H9 (cell line): ENCODE data around the gene BPIFA1. TPM values are rescaled to one million over a fixed set of nuclear protein-coding genes. Genes with fewer than 3 reads are reported as not detected.

Experiments used
- DNase-seq: peaks from one replicate; pipeline ENCODE4 v3.0.0-alpha.2; 2017
- H2AFZ ChIP-seq: one replicate; pipeline ENCODE4 v1.6.1; 2013; ENCODE audit warnings: mild to moderate bottlenecking, low read length, control low read depth, moderate library complexity
- H2AK5ac ChIP-seq: 2 replicates; pipeline ENCODE4 v1.6.1; 2013; ENCODE audit warnings: low read length, control low read depth, mixed read lengths; ENCODE audit not compliant: insufficient read length
- H2BK120ac ChIP-seq: one replicate; pipeline ENCODE4 v1.6.1; 2013; ENCODE audit warnings: low read depth, mild to moderate bottlenecking, low read length, control low read depth, inconsistent platforms; ENCODE audit not compliant: poor library complexity, severe bottlenecking
- H2BK12ac ChIP-seq: 2 replicates; pipeline ENCODE4 v1.6.1; 2013; ENCODE audit warnings: low read length, control low read depth, mixed read lengths, low read depth; ENCODE audit not compliant: insufficient read length
- H2BK15ac ChIP-seq: 2 replicates; pipeline ENCODE4 v1.6.1; 2013; ENCODE audit warnings: low read depth, low read length, control low read depth
- H2BK20ac ChIP-seq: one replicate; pipeline ENCODE4 v1.6.1; 2013; ENCODE audit warnings: low read depth, mild to moderate bottlenecking, low read length, control low read depth, inconsistent platforms; ENCODE audit not compliant: poor library complexity, severe bottlenecking
- H2BK5ac ChIP-seq: 2 replicates; pipeline ENCODE4 v1.6.1; 2013; ENCODE audit warnings: low read length, control low read depth, mixed read lengths; ENCODE audit not compliant: insufficient read length
- H3K14ac ChIP-seq: 2 replicates; pipeline ENCODE4 v1.6.1; 2013; ENCODE audit warnings: low read length, control low read depth; ENCODE audit not compliant: insufficient read depth
- H3K18ac ChIP-seq: 2 replicates; pipeline ENCODE4 v1.6.1; 2013; ENCODE audit warnings: low read depth, mild to moderate bottlenecking, mixed read lengths, low read length, control low read depth; ENCODE audit not compliant: insufficient read length
- H3K23ac ChIP-seq: 2 replicates; pipeline ENCODE4 v1.6.1; 2013; ENCODE audit warnings: low read length, control low read depth, mixed read lengths, low read depth; ENCODE audit not compliant: insufficient read length
- H3K23me2 ChIP-seq: 2 replicates; pipeline ENCODE4 v1.6.1; 2013; ENCODE audit warnings: low read depth, mild to moderate bottlenecking, mixed read lengths, low read length, control low read depth; ENCODE audit not compliant: insufficient read length, poor library complexity, severe bottlenecking
- H3K27ac ChIP-seq: 2 replicates; pipeline ENCODE4 v1.5.1; 2013; ENCODE audit warnings: low read length, control low read depth, mixed read lengths, low read depth; ENCODE audit not compliant: insufficient read length
- H3K27me3 ChIP-seq: 2 replicates; pipeline ENCODE4 v1.6.1; 2013; ENCODE audit warnings: low read length, control low read depth, inconsistent platforms; ENCODE audit not compliant: insufficient read depth
- H3K4ac ChIP-seq: 2 replicates; pipeline ENCODE4 v1.6.1; 2013; ENCODE audit warnings: low read depth, mild to moderate bottlenecking, control low read depth, inconsistent platforms, low read length, moderate library complexity
- H3K4me1 ChIP-seq: 2 replicates; pipeline ENCODE4 v1.6.1; 2013; ENCODE audit warnings: low read length, control low read depth, inconsistent platforms; ENCODE audit not compliant: insufficient read depth
- H3K4me2 ChIP-seq: 2 replicates; pipeline ENCODE4 v1.6.1; 2013; ENCODE audit warnings: low read length, control low read depth, mixed read lengths; ENCODE audit not compliant: insufficient read length, insufficient read depth
- H3K56ac ChIP-seq: 2 replicates; pipeline ENCODE4 v1.6.1; 2013; ENCODE audit warnings: low read depth, mild to moderate bottlenecking, mixed read lengths, low read length, control low read depth; ENCODE audit not compliant: insufficient read length
- H3K79me1 ChIP-seq: 2 replicates; pipeline ENCODE4 v1.6.1; 2013; ENCODE audit warnings: low read depth, mild to moderate bottlenecking, moderate library complexity, low read length, control low read depth, inconsistent platforms; ENCODE audit not compliant: insufficient read depth, poor library complexity, severe bottlenecking
- H3K79me2 ChIP-seq: 2 replicates; pipeline ENCODE4 v1.6.1; 2013; ENCODE audit warnings: low read length, control low read depth, inconsistent platforms; ENCODE audit not compliant: insufficient read depth
- H3K9ac ChIP-seq: 2 replicates; pipeline ENCODE4 v1.6.1; 2013; ENCODE audit warnings: low read length, control low read depth, mixed read lengths; ENCODE audit not compliant: insufficient read length; ENCODE audit errors: extremely low read depth
- H3K9me3 ChIP-seq: one replicate; pipeline ENCODE4 v1.6.1; 2013; ENCODE audit warnings: low read depth, low read length, inconsistent platforms; ENCODE audit not compliant: control insufficient read depth
- H3T11ph ChIP-seq: one replicate; pipeline ENCODE4 v1.6.1; 2013; ENCODE audit warnings: mild to moderate bottlenecking, low read length, control low read depth, inconsistent platforms
- H4K20me1 ChIP-seq: one replicate; pipeline ENCODE4 v1.6.1; 2013; ENCODE audit not compliant: control insufficient read depth, insufficient read length, insufficient read depth
- H4K5ac ChIP-seq: 2 replicates; pipeline ENCODE4 v1.6.1; 2013; ENCODE audit warnings: low read depth, mild to moderate bottlenecking, mixed read lengths, low read length, control low read depth; ENCODE audit not compliant: insufficient read length
- H4K8ac ChIP-seq: replicated peaks from 2 replicates; pipeline ENCODE4 v1.6.1; 2013; ENCODE audit warnings: low read length, control low read depth, mixed read lengths, low read depth; ENCODE audit not compliant: insufficient read length
- H4K91ac ChIP-seq: 2 replicates; pipeline ENCODE4 v1.6.1; 2013; ENCODE audit warnings: low read depth, mild to moderate bottlenecking, moderate library complexity, mixed read lengths, low read length, control low read depth; ENCODE audit not compliant: insufficient read length
- H3K27ac Mint-ChIP-seq, 3 experiments: 2 replicates in 2 of 3; 3 replicates in 1 of 3; pipeline ENCODE4 v1.8.0; 2020 to 2021; ENCODE audit warnings: mixed read lengths in 3 of 3, mild to moderate bottlenecking in 1 of 3, moderate library complexity in 1 of 3
- H3K27me3 Mint-ChIP-seq: 2 replicates; pipeline ENCODE4 v1.8.0; 2021; ENCODE audit warnings: low read depth, mild to moderate bottlenecking, moderate library complexity, mixed read lengths
- H3K36me3 Mint-ChIP-seq, 3 experiments: 2 replicates in 2 of 3; 3 replicates in 1 of 3; pipeline ENCODE4 v1.8.0; 2020 to 2021; ENCODE audit warnings: low read depth in 3 of 3, mixed read lengths in 3 of 3; ENCODE audit not compliant: insufficient read depth in 1 of 3
- H3K4me1 Mint-ChIP-seq, 2 experiments: 2 replicates each; pipeline ENCODE4 v1.8.0; 2020; ENCODE audit warnings: mixed read lengths in 2 of 2
- H3K4me3 Mint-ChIP-seq, 2 experiments: 2 replicates in 1 of 2; 3 replicates in 1 of 2; pipeline ENCODE4 v1.8.0; 2020 to 2021; ENCODE audit warnings: mild to moderate bottlenecking in 2 of 2, mixed read lengths in 2 of 2, moderate library complexity in 1 of 2
- H3K9me3 Mint-ChIP-seq, 2 experiments: 2 replicates in 1 of 2; 3 replicates in 1 of 2; pipeline ENCODE4 v1.8.0; 2020; ENCODE audit warnings: mild to moderate bottlenecking in 2 of 2, mixed read lengths in 2 of 2, moderate library complexity in 1 of 2
- CTCF ChIP-seq: fragments of 200-600 bp; sonication (generic); conservative IDR thresholded peaks from 3 replicates; pipeline ENCODE4 v1.8.0; 2021; ENCODE audit warnings: antibody characterized with exemption, mild to moderate bottlenecking
- WGBS: extraction: QIAGEN DNeasy Blood & Tissue Kit; methylation state at CpG from one replicate; pipeline ENCODE4 v1.1.7; 2013; ENCODE audit warnings: missing lambda C conversion rate, low lambda C conversion rate, mixed read lengths; ENCODE audit not compliant: insufficient read length; ENCODE audit errors: extremely low coverage; 5-methylcytosine and 5-hydroxymethylcytosine counted together
- total RNA-seq: library from RNA; stranded (reverse); gene quantifications from 2 replicates; pipeline ENCODE4 v1.2.1, GENCODE V29; 2021

The BPIFA1 gene
- total RNA-seq, 1 experiment from 2014 or later, result not detected

DNA sequence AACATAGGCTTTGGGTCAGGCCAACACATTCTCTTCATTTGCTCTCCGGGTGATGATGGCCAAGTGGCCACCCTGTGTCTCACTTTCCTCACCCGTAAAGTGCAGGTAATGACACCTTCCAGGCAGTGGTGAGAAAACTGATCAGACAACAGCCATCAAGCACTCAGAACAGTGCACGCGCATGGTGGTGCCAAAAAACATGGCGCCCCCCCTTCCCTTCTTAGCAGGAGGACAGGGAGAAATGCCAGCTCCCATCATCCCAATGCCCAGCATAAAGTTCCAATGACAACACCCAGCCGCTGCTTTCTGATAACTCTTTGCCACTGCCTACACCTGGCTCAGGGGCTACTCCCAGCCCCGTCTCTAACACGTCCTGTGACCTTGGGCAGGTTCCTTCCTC, 55.6 kb downstream of the BPIFA1 start:
- H3K27me3 Mint-ChIP-seq, result peaks cover 32% of the 10 kb centered on the region
- Histone ChIP-seq H2AK5ac (no peak overlapping the region), H3K4me2 (no peak overlapping the region), H2BK20ac (no peak overlapping the region), H3T11ph (no peak overlapping the region), H2BK15ac (no peak overlapping the region), H3K56ac (no peak overlapping the region), H3K9me3 (no peaks in the 10 kb centered on the region), H4K5ac (no peak overlapping the region), H3K9ac (no peak overlapping the region), H3K4ac (no peak overlapping the region), H4K8ac (no peak overlapping the region), H3K18ac (no peak overlapping the region), H2BK12ac (no peak overlapping the region), H3K79me2 (no peaks in the 10 kb centered on the region), H4K91ac (no peak overlapping the region), H2BK5ac (no peak overlapping the region), H3K27ac (no peak overlapping the region), H3K4me1 (no peaks in the 10 kb centered on the region), H3K23ac (no peak overlapping the region), H3K23me2 (no peaks in the 10 kb centered on the region), H2BK120ac (no peak overlapping the region), H3K27me3 (no peaks in the 10 kb centered on the region), H3K79me1 (no peaks in the 10 kb centered on the region), H4K20me1 (no peaks in the 10 kb centered on the region), H3K14ac (no peak overlapping the region), H2AFZ (no peak overlapping the region)
- no peaks in the 10 kb centered on the region for H3K9me3 Mint-ChIP-seq
- H3K4me3 Mint-ChIP-seq, result no peak overlapping the region
- H3K36me3 Mint-ChIP-seq, result no peaks in the 10 kb centered on the region
- peaks cover 0 to 3% of the 10 kb centered on the region in 2 experiments; a peak in 1 of 4 replicates for H3K4me1 Mint-ChIP-seq
- no peak for DNase-seq
- TF ChIP-seq CTCF, result no peak
- no CpG with 5 or more reads among the region's 8 CpGs for WGBS
- no peak overlapping the region; a peak in 1 of 7 replicates for H3K27ac Mint-ChIP-seq
